Right lung (tissue), 10 donors: Measurements from ENCODE around the gene CORIN. TPM values are rescaled to one million over a fixed set of nuclear protein-coding genes. Genes with fewer than 3 reads are reported as not detected.

Experiments used
- DNase-seq, 2 donors: peaks; one replicate each; pipeline ENCODE4 v3.0.0-alpha.2; 2013
- long read RNA-seq, 8 donors: transcript quantifications; one replicate each; lab custom pipeline, GENCODE V29; 2026
- polyA plus RNA-seq, 5 donors: library from polyadenylated mRNA; unstranded; fragments of 120-200 nt; gene quantifications; one replicate each; pipeline versions ENCODE4 v1.2.1 to v1.2.3, GENCODE V29; 2013; ENCODE audit warnings: inconsistent platforms in 1 of 5, low replicate concordance in 1 of 5; ENCODE audit not compliant: insufficient read length in 5 of 5, insufficient read depth in 1 of 5

CORIN gene
- 1 to 10 TPM; 2.9 to 5.4 (median 3.5) TPM for polyA plus RNA-seq
- long read RNA-seq, donor 1 = 0 reads
- long read RNA-seq, donor 2 = 0 reads
- long read RNA-seq, donor 3 = 0 reads
- long read RNA-seq, donor 4 = 0 reads
- long read RNA-seq, donor 5 = 0 reads
- long read RNA-seq, donor 6 = 0 reads
- long read RNA-seq, donor 7 = 0 reads
- long read RNA-seq, donor 8 = 0 reads

GRCh38 chr4:47837908-47838294 is at the start of gene CORIN:
CORIN (minus strand) TSS chr4:47838067; CDS start chr4:47837949, 118 bp downstream.
- DNase-seq = no peak

GRCh38 chr4:47882228-47882627 is 44.4 kb upstream of the CORIN start:
- DNase-seq = peak; percentile 74 to 78

GRCh38 chr4:47879458-47879857 is 41.6 kb upstream of the CORIN start:
- no peak for DNase-seq

GRCh38 chr4:47876784-47877546 is 39.1 kb upstream of the CORIN start:
- peak; percentile 14 for DNase-seq

GRCh38 chr4:47876310-47876709 is 38.4 kb upstream of the CORIN start:
- DNase-seq = no peak

GRCh38 chr4:47873877-47874541 is 36.1 kb upstream of the CORIN start:
- DNase-seq = no peak

- DNase-seq = no peak
Measured at GRCh38 chr4:47863486-47863885, 25.6 kb upstream of the CORIN start.

GRCh38 chr4:47862297-47862696 is 24.4 kb upstream of the CORIN start:
- no peak for DNase-seq

GRCh38 chr4:47860305-47860704 is 22.4 kb upstream of the CORIN start:
- no peak for DNase-seq

GRCh38 chr4:47858006-47858405 is 20.1 kb upstream of the CORIN start:
- DNase-seq = no peak

- no peak for DNase-seq
Measured at GRCh38 chr4:47856713-47857112, 18.8 kb upstream of the CORIN start.

GRCh38 chr4:47855350-47855749 is 17.5 kb upstream of the CORIN start:
- no peak for DNase-seq

- no peak for DNase-seq
Measured at GRCh38 chr4:47852136-47852535, 14.3 kb upstream of the CORIN start.

- no peak for DNase-seq
Measured at GRCh38 chr4:47849466-47849865, 11.6 kb upstream of the CORIN start.

GRCh38 chr4:47848041-47848440 is 10.2 kb upstream of the CORIN start:
- DNase-seq = no peak

- no peak for DNase-seq
Measured at GRCh38 chr4:47842985-47843384, 5.1 kb upstream of the CORIN start.

- DNase-seq = no peak
Measured at GRCh38 chr4:47840291-47840690, 2.4 kb upstream of the CORIN start.

- DNase-seq = no peak
Measured at GRCh38 chr4:47839259-47839658, 1.4 kb upstream of the CORIN start.

- no peak for DNase-seq
Measured at GRCh38 chr4:47838445-47838844, 578 bp upstream of the CORIN start.

- peak in 1 of 2 donors; percentile 24 for DNase-seq
Measured at GRCh38 chr4:47837094-47837907, 566 bp downstream of the CORIN start.

- peak; percentile 71 to 73 for DNase-seq
Measured at GRCh38 chr4:47836641-47837093, 1.2 kb downstream of the CORIN start.

- DNase-seq = no peak
Measured at GRCh38 chr4:47835494-47835893, 2.4 kb downstream of the CORIN start.
